HG03432 (cell line): ENCODE data around the gene ZNF142.

Experiments used
- ATAC-seq: cut with Tn5 transposase; IDR thresholded peaks from one replicate; pipeline ENCODE4 v1.9.1; 2021; ENCODE audit warnings: mild to moderate bottlenecking, moderate library complexity; ENCODE audit not compliant: unreplicated experiment

The ZNF142 gene

DNA sequence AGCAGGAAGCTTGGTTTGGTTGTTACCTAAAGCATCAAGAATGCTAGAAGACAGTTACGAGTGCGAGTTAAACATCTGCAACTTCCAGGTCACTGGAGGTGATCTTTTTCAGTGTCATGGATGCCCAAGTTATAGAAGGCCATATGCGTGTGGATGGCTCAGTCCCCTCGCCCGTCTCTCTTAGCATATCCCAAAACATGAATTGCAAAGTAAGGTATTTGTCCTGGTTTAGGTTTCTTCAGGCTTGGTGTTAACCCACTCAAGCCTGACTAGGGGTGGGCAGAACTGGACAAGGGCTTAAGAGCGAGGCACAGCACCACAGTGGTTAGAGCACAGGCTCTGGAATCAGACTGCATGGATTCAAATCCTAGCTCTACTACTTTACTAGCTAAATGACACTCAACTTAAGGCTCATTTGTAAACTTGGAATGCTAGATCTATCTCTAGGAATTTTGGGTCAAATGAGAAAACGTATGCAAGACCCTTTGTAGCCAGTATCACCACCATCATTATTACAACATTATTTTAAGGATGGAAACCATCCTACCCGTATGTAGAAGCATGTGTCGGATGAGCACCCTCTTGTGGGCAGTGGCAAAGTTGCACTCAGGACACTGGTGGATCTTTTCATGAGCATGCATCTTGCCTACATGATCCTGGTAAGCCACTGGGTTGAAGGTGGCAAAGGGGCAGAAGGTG is 11.2 kb downstream of the ZNF142 start:
- no peak for ATAC-seq

DNA sequence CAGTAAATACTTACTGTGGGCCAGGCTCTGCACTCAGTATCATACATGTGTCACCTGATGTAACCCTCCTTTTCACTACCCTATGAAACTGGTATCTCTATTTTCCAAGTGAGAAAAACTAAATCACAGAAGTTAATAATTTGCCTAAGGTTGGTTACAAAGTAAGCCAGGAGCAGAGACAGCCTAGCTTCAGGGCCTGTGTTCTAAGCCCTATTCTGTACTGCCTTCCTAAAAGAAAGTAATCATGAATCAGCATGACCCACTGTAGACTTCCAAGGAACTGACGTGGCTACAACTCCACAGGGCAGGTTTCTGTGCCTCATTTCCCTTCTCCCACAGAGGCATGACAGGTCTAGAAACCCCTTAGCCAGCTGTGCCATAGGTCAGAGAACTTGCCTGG is 14.3 kb downstream of the ZNF142 start:
- no peak for ATAC-seq

GRCh38 chr2:218644721-218645120 is 14.7 kb downstream of the ZNF142 start:
- no peak for ATAC-seq

DNA sequence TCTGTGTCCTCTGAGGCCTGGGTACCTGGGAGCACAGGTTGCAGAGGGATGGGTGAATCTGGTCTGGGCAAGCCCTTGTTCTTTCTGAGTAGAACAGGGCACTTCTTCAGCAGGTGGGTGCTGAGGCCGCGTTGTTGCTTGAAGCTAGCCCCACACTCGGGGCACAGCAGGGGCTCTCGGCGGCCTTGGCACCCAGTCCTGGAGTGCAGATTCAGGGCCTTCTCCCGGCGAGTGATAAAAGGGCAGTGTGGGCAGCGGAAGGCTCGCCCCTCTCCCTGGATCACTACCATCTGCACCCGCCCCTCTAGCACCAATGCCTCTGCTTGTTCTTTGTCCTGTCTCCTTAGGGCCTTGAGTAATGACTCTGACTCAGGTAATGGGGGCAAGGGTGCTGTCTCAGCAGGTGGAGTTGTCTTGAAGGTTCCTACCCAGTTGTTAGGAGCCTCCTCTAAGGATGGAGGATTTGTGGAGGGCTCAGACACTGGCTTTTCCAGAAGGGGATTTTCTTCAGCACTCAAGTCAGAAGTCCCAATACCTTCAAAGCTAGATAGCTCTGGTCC is 15.6 kb downstream of the ZNF142 start:
- ATAC-seq = no peak

DNA sequence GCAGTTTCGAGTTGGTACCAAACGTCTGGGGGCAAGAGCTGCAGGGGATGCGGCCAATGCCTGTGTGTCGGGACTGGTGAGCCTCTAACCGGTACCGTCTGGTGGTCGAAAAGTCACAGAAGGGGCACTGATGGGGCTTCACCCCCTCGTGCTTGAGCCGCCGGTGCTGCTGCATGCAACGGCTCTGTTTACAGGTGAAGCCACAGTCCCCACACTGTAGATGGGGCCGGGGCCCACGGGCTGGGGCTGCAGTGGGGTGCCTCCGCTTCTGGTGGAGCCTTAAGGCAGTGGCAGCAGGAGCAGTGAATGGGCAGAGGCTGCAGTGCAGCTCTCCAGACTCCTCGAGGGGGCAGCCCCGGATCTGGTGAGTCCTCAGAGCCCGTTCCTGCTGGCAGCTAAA is 16.6 kb downstream of the ZNF142 start:
- no peak for ATAC-seq

DNA sequence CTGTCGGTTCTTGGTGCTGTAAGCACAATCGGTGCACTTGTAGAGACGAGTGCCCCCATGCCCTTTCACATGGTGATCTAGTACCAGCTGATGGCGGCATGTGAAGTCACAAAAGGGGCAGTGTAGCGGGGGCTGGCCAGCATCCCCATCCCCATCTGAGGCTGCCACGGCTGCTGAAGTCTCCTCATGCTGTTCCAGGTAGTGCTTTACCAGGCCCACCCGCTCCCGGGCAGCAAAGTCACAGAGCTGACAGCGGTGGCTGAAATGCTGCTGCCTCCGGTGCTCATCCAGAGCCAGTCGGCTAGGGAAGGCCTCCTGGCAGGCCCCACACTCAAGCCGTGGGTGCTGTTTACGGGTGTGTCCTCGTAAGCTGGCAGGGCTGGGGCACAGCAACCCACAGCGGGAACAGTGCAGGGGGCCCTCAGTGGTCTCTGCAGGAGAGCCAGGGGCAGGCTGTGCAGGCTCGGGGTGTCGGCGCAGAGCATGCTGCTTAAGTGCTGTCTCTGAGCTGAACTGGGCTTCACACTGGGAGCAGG is 17.2 kb downstream of the ZNF142 start:
- no peak for ATAC-seq

- no peak for ATAC-seq
Observed at GRCh38 chr2:218638372-218638771, 21.1 kb downstream of the ZNF142 start.

DNA sequence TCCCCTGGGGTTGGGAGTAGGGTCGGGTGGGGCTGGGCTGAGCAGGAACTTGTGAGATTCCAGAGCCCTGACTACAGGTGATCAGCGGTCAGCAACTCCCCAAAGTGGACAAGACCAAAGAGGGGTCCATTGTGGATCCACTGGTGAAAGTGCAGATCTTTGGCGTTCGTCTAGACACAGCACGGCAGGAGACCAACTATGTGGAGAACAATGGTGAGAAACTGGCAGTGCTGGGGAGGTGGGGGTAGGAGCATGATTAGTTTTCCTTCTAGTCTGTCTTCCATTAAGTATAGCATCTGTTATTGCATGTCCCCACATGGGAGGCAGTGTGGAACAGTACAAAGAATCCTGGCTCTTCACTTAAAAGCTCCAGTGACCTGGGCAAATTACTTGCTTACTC is 23.7 kb downstream of the ZNF142 start:
- no peak for ATAC-seq

DNA sequence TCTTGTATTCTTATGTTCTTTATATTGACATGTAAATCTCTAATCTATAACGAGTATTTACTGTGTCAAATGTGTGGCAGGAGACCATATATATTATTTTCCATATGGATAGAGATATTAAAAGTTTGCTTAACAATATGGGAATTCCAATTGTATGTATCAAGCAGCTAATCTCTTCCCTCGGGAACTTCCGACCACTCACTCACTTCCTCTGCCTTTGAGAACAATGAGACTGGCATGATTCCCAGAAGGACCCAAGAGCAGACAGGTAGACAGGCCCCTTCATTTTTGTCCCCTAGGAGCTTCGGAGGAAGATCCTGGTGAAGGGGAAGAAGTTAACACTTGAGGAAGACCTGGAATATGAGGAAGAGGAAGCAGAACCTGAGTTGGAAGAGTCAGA is 27.6 kb downstream of the ZNF142 start:
- no peak for ATAC-seq

DNA sequence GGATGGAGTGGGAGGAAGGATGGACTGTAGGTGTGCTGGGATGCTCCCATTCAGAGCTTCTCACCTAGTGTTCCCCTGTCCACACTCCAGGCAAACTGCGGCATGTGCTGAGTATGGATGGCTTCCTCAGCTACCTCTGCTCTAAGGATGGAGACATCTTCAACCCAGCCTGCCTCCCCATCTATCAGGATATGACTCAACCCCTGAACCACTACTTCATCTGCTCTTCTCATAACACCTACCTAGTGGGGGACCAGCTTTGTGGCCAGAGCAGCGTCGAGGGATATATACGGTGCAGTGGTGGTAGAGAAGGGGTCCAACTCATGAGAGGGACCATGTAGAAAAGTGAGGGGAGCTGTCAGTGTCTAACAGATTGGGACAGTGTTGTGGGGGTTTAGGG is 31.5 kb downstream of the ZNF142 start:
- no peak for ATAC-seq

DNA sequence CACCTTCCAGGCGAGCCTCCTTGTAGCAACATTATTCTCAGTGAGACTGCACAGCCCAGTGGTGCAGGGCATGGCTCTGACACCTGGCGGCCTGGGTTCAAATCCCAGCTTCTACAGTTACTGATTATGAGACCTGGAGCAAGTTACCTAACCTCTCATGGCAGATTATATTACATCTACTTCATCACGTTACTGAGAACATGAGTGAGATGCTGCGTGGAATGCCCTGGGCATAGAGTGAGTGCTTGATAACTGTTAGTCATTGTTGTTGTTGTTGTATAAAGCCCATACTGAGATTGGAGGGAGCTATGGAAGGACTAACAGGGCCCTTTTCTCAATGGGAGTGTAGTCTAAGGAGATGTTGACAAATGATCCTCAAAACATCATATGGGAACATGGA is 33.1 kb downstream of the ZNF142 start:
- ATAC-seq = no peak

- no peak for ATAC-seq
Observed at GRCh38 chr2:218623366-218623705, 36.1 kb downstream of the ZNF142 start.

GRCh38 chr2:218622606-218623365 is 36.6 kb downstream of the ZNF142 start:
- ATAC-seq = no peak

GRCh38 chr2:218621007-218621406 is 38.4 kb downstream of the ZNF142 start:
- no peak for ATAC-seq

DNA sequence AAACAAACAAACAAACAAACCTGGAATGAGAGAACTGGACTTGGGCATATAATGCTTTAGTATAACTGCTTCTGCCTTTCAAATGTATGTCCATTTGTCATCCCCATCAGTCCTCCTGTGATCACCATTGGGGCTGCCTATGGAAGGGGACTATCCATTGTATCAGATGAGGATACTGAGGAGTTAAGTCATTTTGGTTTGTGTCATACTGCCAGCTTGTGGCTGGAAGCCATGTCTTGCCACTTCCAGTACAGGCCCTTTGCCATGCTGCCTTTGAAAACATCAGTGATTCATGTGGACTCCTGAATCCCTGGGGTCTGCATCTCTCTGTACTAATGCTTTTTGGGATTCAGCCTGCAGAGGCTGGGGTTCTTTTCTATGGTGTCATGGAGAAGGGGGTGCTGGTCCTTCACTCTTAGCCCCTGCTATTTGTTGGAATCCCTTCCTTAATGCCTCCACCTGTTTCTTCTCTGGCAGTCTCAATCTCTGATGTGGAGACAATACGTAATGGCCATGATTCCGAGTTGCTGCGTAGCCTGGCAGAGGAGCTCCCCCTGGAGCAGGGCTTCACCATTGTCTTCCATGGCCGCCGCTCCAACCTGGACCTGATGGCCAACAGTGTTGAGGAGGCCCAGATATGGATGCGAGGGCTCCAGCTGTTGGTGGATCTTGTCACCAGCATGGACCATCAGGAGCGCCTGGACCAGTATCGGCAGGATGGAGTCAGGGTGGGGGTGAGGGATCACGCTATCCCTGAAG is 41.1 kb downstream of the ZNF142 start:
- ATAC-seq = no peak

DNA sequence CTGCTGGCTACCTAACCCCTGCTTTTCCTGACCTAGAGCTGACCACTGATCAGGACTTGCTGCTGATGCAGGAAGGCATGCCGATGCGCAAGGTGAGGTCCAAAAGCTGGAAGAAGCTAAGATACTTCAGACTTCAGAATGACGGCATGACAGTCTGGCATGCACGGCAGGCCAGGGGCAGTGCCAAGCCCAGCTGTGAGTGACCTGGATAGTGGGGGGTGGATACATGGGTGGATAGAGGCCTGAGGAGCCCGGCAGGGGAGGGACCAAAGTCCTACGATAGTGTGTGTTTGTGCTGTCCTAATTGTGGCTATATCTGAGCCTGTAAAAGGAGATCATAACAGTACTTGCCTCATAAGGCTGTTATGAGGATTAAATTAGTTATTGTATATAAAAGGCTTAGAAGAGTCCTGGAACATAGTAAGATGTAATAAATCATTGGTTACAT is 43.5 kb downstream of the ZNF142 start:
- ATAC-seq = no peak

DNA sequence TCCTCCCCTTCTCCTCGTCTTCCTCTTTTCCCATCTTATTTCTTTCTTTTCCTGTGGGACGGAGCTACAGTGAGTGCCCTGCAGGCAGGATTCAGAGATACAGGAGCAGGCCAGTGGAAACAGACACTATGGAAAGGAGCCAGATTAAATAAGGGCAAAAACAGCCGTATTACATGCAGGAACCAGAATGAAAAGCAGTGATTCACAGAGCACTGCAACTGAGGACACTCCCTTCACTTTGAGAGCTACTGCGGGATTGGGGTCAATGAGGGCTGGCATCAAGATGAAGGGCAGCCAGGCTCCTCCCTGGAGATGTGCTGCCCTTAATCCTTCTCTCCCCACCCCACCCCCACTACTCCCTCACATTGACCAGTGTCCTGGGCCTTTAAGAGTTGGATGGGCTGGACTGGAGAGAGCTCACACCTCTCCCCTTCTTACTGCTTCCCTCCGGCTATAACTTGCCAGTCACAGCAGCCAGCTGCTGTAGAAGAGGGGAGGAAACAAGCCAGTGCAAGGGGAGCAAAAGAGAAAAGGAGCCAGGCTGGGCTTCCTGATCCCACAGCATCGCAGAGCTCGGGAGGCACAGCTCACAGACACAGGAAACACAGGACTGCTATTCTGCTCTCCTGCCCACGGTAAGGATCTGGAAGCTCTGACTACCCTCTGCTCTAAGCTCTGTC is 51.8 kb downstream of the ZNF142 start, which contains the start of gene PLCD4:
PLCD4 (plus strand) TSS at position 464 of the 680 bp plus-strand sequence. CDS start 7,841 bp downstream, outside the sequence.
- ATAC-seq = no peak

DNA sequence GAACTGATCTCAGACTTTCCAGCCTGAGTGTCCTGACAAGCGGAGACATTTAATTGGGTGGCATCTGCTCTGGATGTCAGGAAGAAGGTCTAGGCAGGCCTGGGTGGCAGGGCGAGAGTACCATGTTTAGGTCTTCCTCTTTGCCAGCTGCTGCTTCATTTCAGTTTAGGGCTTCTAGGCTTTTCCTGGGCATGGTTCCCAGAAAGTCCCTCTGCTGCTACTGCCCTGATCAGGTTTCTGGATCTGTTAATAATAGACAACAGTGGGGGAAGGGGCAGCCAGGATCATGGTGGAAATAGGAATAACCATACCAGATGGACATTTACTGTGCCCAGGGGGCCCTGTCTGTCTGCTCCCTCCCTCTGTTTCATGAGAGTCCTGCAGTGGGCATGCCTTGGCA is 54.0 kb downstream of the ZNF142 start:
- no peak for ATAC-seq
